ENCODE measurements around the gene DHX16. TPM values are rescaled to one million over a fixed set of nuclear protein-coding genes. Genes with fewer than 3 reads are reported as not detected.
"Not testable (repeated sequence)": the region's sequence is repeated elsewhere in the genome, so short reads cannot be mapped to it uniquely, and the experiment has no call there.

DHX16 gene
- total RNA-seq (10 to 100 TPM; 22.3 to 25.2 TPM), polyA plus RNA-seq (10 to 100 TPM; 12.8 to 34.0 TPM)
- long read RNA-seq, donor 1, transcript DHX16-202 (20 exons, 3,445 nt) = major isoform, 12 of 21 reads
- long read RNA-seq, donor 1, partial matches to known transcripts = 7 of 21 reads
- long read RNA-seq, donor 1, other reads (novel, unspliced or antisense) = 2 of 21 reads
- long read RNA-seq, donor 2, transcript DHX16-202 (20 exons, 3,445 nt) = major isoform, 7 of 16 reads
- long read RNA-seq, donor 2, partial matches to known transcripts = 6 of 16 reads
- long read RNA-seq, donor 2, other reads (novel, unspliced or antisense) = 3 of 16 reads

DNA sequence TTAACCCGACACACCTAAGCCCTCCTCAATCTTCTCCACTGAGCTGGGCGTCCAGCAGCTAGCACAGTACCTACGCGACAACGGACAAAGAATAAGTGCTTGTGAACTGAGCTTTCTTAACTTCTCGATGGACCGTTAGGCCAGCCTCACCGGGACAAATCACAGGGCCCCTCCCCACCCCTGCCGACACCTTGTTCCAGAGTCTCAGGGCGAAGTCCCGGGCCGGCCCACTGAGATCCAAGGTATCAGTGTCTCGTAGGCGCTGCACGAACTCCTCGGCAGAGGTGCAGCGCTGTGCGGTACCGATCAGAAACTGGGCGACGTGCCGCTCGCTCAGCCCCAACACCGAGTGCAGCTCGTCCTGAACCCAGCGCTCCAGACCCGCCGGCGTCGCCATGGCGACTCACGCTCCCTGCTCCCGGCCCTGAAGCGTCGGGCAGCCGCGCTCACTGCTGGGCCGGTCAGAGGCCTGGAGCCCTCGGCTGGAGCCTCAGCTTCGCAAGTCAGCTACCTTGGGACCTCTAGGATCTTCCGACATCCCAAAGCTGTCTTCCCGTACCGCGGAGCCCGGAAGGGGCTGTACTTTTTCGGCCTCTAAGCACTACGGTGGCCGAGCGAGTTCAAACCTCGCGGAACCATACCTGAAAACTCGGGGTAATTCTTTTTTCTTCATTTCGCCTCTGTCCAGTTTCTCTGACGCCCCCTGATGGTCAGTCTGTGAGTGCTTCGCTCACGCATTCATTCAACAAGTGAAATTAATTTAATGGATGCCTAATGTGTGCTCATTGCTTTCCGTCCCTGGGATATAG, at the start of gene DHX16:
DHX16 (minus strand) TSS at position 562 of the 809 bp plus-strand sequence; CDS start at position 397, 165 bp downstream.
- Histone ChIP-seq H3K9me3 (ENCODE audit: control insufficient read depth, low read length) (no peaks in the 10 kb centered on the region), H3K36me3 (ENCODE audit: control insufficient read depth in 1 of 2, insufficient read depth in 2 of 2, low read length in 1 of 2) (peaks cover 0 to 8% of the 10 kb centered on the region in 2 donors), H3K27me3 (ENCODE audit: control insufficient read depth in 1 of 2, insufficient read depth in 2 of 2, low read length in 1 of 2) (no peaks in the 10 kb centered on the region), H3K4me1 (ENCODE audit: control insufficient read depth in 1 of 2, insufficient read depth in 2 of 2, low read length in 2 of 2) (no peaks in the 10 kb centered on the region), H3K27ac (ENCODE audit: low read depth in 1 of 2, low read length in 2 of 2) (peak within 1 kb of the TSS in 1 of 2 donors; percentile 2), H3K4me3 (ENCODE audit: low read length in 2 of 2) (peak within 1 kb of the TSS; percentile 63 to 69)
- WGBS, 2 donors = 0% methylated on average over 57 of the region's 57 CpGs
- peak; percentile 98 for DNase-seq
- intact Hi-C loops (cut with DNase I) = loop anchor here (5.0 to 10.0 kb wide), 3 partner anchors 45 to 202 kb away; partner anchors contain the start of genes ATAT1 (in 1 of the 2), MRPS18B (in 1 of the 2) and PPP1R10 (in 1 of the 2)
- peak; percentile 96 for ATAC-seq (ENCODE audit: low FRiP score)

DNA sequence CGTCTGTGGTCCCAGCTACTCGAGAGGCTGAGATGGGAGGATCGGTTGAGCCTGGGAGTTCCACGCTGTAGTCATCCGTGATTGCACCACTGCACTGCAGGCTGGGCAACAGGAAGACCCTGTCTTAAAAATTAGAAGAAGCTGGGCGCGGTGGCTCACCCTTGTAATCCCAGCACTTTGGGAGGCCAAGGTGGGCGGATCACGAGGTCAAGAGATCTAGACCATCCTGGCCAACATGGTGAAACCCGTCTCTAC, 49.1 kb upstream of the DHX16 start:
- Histone ChIP-seq H3K4me3 (ENCODE audit: low read length in 2 of 2) (peak overlapping the region in 1 of 2 donors; percentile 36), H3K27ac (ENCODE audit: low read depth in 1 of 2, low read length in 2 of 2) (peak overlapping the region in 1 of 2 donors; percentile 31)
- not testable (repeated sequence) for ATAC-seq (ENCODE audit: low FRiP score); H3K27me3 ChIP-seq (ENCODE audit: control insufficient read depth in 1 of 2, insufficient read depth in 2 of 2, low read length in 1 of 2); H3K36me3 ChIP-seq (ENCODE audit: control insufficient read depth in 1 of 2, insufficient read depth in 2 of 2, low read length in 1 of 2); H3K9me3 ChIP-seq (ENCODE audit: control insufficient read depth, low read length); H3K4me1 ChIP-seq (ENCODE audit: control insufficient read depth in 1 of 2, insufficient read depth in 2 of 2, low read length in 2 of 2)
- 5 to 6% methylated on average over 10 of the region's 10 CpGs for WGBS, 2 donors
- peak in 1 of 2 donors; percentile 63 for DNase-seq
- intact Hi-C loops (cut with DNase I) = loop anchor here (1.0 to 5.0 kb wide), 2 partner anchors 43 to 165 kb away; partner anchors contain the start of genes GNL1 (in 1 of the 2) and PRR3 (in 1 of the 2)

DNA sequence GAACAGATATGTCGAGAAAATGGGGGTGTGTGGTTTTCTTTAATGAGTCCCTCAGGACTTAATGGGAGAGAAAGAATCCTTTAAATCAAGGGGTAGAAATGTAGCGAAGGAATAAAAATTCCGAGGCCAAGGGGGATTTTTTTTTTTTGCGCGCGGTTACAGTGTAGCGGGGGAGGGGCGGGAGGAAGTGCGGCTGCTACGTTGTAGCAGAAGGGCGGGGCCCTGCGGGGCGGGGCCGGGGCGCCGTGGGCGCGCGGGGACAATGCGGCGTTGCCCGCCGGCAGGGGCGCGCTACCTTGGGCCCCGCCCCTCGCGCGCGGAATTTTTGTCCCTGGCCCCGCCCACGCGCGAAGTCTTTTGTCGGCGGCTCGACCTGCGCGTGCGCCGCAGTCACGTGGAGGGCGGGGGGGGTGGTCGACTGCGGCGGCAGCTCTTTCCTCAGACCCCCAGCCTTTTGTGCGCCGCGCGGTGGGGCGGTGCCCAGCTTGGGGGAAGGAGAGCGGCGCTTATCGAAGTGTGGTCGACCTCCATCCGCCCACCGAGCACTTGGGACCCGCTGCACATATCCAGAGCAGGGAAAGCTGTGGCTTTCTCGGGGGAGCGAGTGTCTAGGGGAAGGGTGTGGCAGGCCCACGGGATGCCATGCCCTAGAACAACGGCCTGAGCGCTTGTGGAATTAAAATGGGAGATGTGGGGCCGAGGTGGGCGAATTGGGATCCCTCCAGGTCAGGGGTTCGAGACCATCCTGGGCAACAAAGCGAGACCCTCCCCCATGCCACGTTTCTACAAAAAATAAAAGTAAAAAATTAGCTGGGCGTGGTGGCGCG, 48.6 kb upstream of the DHX16 start:
- Histone ChIP-seq H3K9me3 (ENCODE audit: control insufficient read depth, low read length) (no peaks in the 10 kb centered on the region), H3K36me3 (ENCODE audit: control insufficient read depth in 1 of 2, insufficient read depth in 2 of 2, low read length in 1 of 2) (peaks cover 0 to 3% of the 10 kb centered on the region in 2 donors), H3K27ac (ENCODE audit: low read depth in 1 of 2, low read length in 2 of 2) (peak overlapping the region; percentile 58 to 87), H3K4me1 (ENCODE audit: control insufficient read depth in 1 of 2, insufficient read depth in 2 of 2, low read length in 2 of 2) (no peaks in the 10 kb centered on the region), H3K27me3 (ENCODE audit: control insufficient read depth in 1 of 2, insufficient read depth in 2 of 2, low read length in 1 of 2) (no peaks in the 10 kb centered on the region), H3K4me3 (ENCODE audit: low read length in 2 of 2) (peak overlapping the region; percentile 80 to 99)
- ATAC-seq (ENCODE audit: low FRiP score) = peak; percentile 86
- intact Hi-C loops (cut with DNase I) = loop anchor here (1.0 to 5.0 kb wide), 5 partner anchors 35 to 164 kb away; partner anchors contain the start of genes GNL1 (in 1 of the 2), MRPS18B (in 1 of the 2), PPP1R10 (in 1 of the 2) and PPP1R18 (in 1 of the 2)
- DNase-seq = peak; percentile 93 to 98
- 0 to 1% methylated on average over 53 to 71 of the region's 71 CpGs for WGBS, 2 donors

DNA sequence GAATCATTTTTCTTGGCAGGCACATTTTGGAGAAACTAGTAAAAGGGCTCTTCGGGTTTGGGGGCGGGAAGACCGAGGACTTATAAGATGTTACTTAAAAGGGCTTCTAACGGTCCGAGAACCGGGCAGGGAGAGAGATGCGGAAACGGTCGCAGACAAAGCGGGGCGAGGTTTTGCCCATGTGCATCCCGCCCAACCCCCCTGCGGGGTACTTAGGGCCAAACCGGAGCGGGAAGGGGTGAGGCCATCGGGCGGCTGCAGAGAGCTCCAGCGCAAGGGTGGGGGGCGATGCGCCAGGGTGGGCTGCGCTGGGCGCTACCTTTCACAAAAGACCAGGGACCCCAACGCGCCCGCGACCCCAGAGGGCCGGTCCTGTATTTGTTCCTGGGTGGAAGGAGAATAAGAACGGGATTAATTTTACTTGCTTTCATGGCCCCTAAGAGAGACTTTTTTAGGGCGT, 48.0 kb upstream of the DHX16 start:
- intact Hi-C loops (cut with DNase I) = loop anchor here (1.0 to 5.0 kb wide), 4 partner anchors 34 to 163 kb away; partner anchors contain the start of genes GNL1 (in 1 of the 2), MRPS18B (in 1 of the 2), PPP1R10 (in 1 of the 2) and PPP1R18 (in 1 of the 2)
- Histone ChIP-seq H3K4me1 (ENCODE audit: control insufficient read depth in 1 of 2, insufficient read depth in 2 of 2, low read length in 2 of 2) (no peaks in the 10 kb centered on the region), H3K27ac (ENCODE audit: low read depth in 1 of 2, low read length in 2 of 2) (peak overlapping the region; percentile 58 to 87), H3K9me3 (ENCODE audit: control insufficient read depth, low read length) (no peaks in the 10 kb centered on the region), H3K36me3 (ENCODE audit: control insufficient read depth in 1 of 2, insufficient read depth in 2 of 2, low read length in 1 of 2) (peaks cover 0 to 2% of the 10 kb centered on the region in 2 donors), H3K27me3 (ENCODE audit: control insufficient read depth in 1 of 2, insufficient read depth in 2 of 2, low read length in 1 of 2) (no peaks in the 10 kb centered on the region), H3K4me3 (ENCODE audit: low read length in 2 of 2) (peak overlapping the region; percentile 80 to 99)
- ATAC-seq (ENCODE audit: low FRiP score) (peak; percentile 40), DNase-seq (peak; percentile 87 to 90)
- 0% methylated on average over 29 of the region's 29 CpGs for WGBS, 2 donors

DNA sequence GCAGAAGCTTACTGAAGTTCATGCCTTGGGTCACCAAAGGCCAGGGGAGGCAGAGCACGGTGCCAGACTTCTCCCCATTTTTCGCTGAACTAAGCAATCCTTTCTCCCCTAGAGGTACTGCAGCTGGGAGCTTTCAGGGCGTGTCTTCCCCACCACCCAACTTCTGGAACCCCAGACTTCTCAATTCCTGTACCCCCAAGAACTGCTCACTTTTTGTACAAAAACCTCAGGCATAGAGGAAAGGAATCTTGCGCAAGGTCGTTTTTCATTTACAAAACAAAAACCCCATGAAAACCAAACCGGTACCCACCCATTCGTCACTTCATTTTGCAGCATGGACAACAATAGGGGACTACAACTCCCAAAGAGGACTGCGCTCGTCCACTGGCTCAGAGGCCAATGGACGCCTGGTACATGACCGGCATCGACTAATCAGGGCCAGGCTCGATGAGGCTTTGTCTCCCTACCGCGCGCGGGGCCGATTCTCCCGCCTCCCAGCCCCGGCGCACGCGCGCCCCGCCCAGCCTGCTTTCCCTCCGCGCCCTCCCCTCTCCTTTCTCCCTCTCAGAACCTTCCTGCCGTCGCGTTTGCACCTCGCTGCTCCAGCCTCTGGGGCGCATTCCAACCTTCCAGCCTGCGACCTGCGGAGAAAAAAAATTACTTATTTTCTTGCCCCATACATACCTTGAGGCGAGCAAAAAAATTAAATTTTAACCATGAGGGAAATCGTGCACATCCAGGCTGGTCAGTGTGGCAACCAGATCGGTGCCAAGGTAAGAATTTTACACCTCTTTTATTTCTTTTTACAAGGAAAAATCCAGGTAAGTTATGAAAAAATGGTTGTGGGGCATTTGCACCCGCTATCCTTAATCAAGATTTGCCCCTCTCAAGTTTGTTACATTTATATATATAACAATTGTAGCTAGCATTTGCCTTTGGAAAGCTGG, 47.3 kb upstream of the DHX16 start, which contains the start of gene TUBB:
TUBB (plus strand) TSS at position 562 of the 947 bp plus-strand sequence; CDS start at position 717, 155 bp downstream.
- Histone ChIP-seq H3K9me3 (ENCODE audit: control insufficient read depth, low read length) (no peaks in the 10 kb centered on the region), H3K4me3 (ENCODE audit: low read length in 2 of 2) (peak within 1 kb of the TSS; percentile 80 to 99), H3K27ac (ENCODE audit: low read depth in 1 of 2, low read length in 2 of 2) (peak within 1 kb of the TSS; percentile 58 to 87), H3K36me3 (ENCODE audit: control insufficient read depth in 1 of 2, insufficient read depth in 2 of 2, low read length in 1 of 2) (no peaks in the 10 kb centered on the region), H3K27me3 (ENCODE audit: control insufficient read depth in 1 of 2, insufficient read depth in 2 of 2, low read length in 1 of 2) (no peaks in the 10 kb centered on the region), H3K4me1 (ENCODE audit: control insufficient read depth in 1 of 2, insufficient read depth in 2 of 2, low read length in 2 of 2) (no peaks in the 10 kb centered on the region)
- ATAC-seq (ENCODE audit: low FRiP score) (peak; percentile 89), DNase-seq (peak; percentile 98)
- WGBS, 2 donors = 0 to 1% methylated on average over 38 of the region's 38 CpGs
- intact Hi-C loops (cut with DNase I) = loop anchor here (2.0 to 5.0 kb wide), 3 partner anchors 33 to 163 kb away; partner anchors contain the start of genes GNL1 (in 1 of the 2), MRPS18B (in 1 of the 2), PPP1R10 (in 1 of the 2) and PPP1R18 (in 1 of the 2)

DNA sequence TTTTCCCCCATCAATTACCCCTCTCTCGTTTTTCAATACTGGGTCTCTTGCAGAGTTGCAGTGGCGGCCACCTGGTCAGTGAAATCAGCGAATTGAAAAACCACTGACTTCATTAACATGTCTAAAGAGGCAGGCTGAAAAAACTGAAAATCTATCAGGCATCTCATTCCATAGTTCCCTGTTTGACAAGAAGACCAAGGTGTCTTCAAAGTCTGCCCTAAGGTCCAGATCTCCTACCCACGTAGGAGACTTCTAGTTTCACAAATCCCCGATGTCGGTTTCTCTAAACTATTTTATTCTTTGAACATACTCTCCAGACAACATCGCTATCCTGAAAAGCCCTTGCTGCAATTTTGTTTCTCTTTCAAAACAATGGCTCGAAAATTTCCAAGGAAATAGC, 46.5 kb upstream of the DHX16 start:
- peak overlapping the region in 1 of 2 donors; percentile 72 for H3K4me3 ChIP-seq (ENCODE audit: low read length in 2 of 2)
- intact Hi-C loops (cut with DNase I) = no loop called here
- no peaks in the 10 kb centered on the region for H3K27me3 ChIP-seq (ENCODE audit: control insufficient read depth in 1 of 2, insufficient read depth in 2 of 2, low read length in 1 of 2)
- no peaks in the 10 kb centered on the region for H3K36me3 ChIP-seq (ENCODE audit: control insufficient read depth in 1 of 2, insufficient read depth in 2 of 2, low read length in 1 of 2)
- DNase-seq (peak in 1 of 2 donors; percentile 27), ATAC-seq (ENCODE audit: low FRiP score) (no peak)
- H3K27ac ChIP-seq (ENCODE audit: low read depth in 1 of 2, low read length in 2 of 2) = peak overlapping the region in 1 of 2 donors; percentile 39
- 22 to 27% methylated on average over 8 of the region's 8 CpGs for WGBS, 2 donors
- no peaks in the 10 kb centered on the region for H3K9me3 ChIP-seq (ENCODE audit: control insufficient read depth, low read length)
- H3K4me1 ChIP-seq (ENCODE audit: control insufficient read depth in 1 of 2, insufficient read depth in 2 of 2, low read length in 2 of 2) = no peaks in the 10 kb centered on the region

Measured in aorta (tissue), 5 donors.